HEK293 (cell line): Measurements from ENCODE around the gene D2HGDH.

Source experiments
- CTCF ChIA-PET: fragments of 350-600 bp; formaldehyde crosslinking; extraction: SDS; loops from one replicate; lab custom pipeline; 2021; ENCODE audit warnings: antibody characterized with exemption; lab: Yijun Ruan, JAX
- POLR2A ChIA-PET: fragments of 300-600 bp; formaldehyde crosslinking; extraction: SDS; loops from one replicate; lab custom pipeline; 2020; ENCODE audit warnings: antibody characterized with exemption, inconsistent platforms; lab: Yijun Ruan, JAX
- H3K27ac ChIP-seq: fragments of 200-500 bp; sonication (Bioruptor generic); 2 replicates; pipeline ENCODE4 v1.5.1; 2014; ENCODE audit warnings: low read depth, low read length, control low read depth, inconsistent platforms; ENCODE audit errors: extremely low read depth
- H3K36me3 ChIP-seq, 2 experiments: fragments of 200-500 bp in 1 of 2; sonication (Bioruptor generic) in 1 of 2; 1 replicate in 1 of 2; 2 replicates in 1 of 2; pipeline ENCODE4 v1.5.1; 2014 to 2017; ENCODE audit warnings: inconsistent platforms in 2 of 2, low read length in 2 of 2; ENCODE audit not compliant: control insufficient read depth in 2 of 2, insufficient read depth in 1 of 2
- H3K4me1 ChIP-seq: fragments of 200-500 bp; sonication (Bioruptor generic); 2 replicates; pipeline ENCODE4 v1.5.1; 2014; ENCODE audit warnings: mild to moderate bottlenecking, low read length, inconsistent platforms; ENCODE audit not compliant: control insufficient read depth, insufficient read depth
- H3K4me3 ChIP-seq: 2 replicates; pipeline ENCODE4 v1.5.1; 2011; ENCODE audit warnings: low read depth, mild to moderate bottlenecking, control low read depth, low read length, moderate library complexity
- H3K9me3 ChIP-seq: fragments of 200-500 bp; sonication (Bioruptor generic); 2 replicates; pipeline ENCODE4 v1.5.1; 2014; ENCODE audit warnings: low read depth, low read length, inconsistent platforms; ENCODE audit not compliant: control insufficient read depth, insufficient read depth
- FEZF1 ChIP-seq: fragments of 450-650 bp; formaldehyde crosslinking; IDR thresholded peaks from 2 replicates; pipeline ENCODE4 v1.5.1; 2016; ENCODE audit warnings: missing biosample characterization, missing genetic modification characterization
- HOXC10 ChIP-seq: sonication (generic); formaldehyde crosslinking; IDR thresholded peaks from 2 replicates; pipeline ENCODE4 v1.8.1; 2023; ENCODE audit warnings: mild to moderate bottlenecking, missing genetic modification reagents
- KLF10 ChIP-seq: fragments of 450-650 bp; IDR thresholded peaks from 2 replicates; pipeline ENCODE4 v1.5.1; 2018; ENCODE audit warnings: missing biosample characterization, mild to moderate bottlenecking, missing genetic modification characterization
- KLF8 ChIP-seq: fragments of 450-650 bp; formaldehyde crosslinking; IDR thresholded peaks from 2 replicates; pipeline ENCODE4 v1.5.1; 2016; ENCODE audit warnings: missing biosample characterization, missing genetic modification characterization
- SCRT2 ChIP-seq: fragments of 450-650 bp; formaldehyde crosslinking; IDR thresholded peaks from 2 replicates; pipeline ENCODE4 v1.5.1; 2016; ENCODE audit warnings: missing biosample characterization, missing genetic modification characterization
- SP3 ChIP-seq: fragments of 450-650 bp; formaldehyde crosslinking; IDR thresholded peaks from 2 replicates; pipeline ENCODE4 v1.5.1; 2016; ENCODE audit warnings: missing biosample characterization, missing genetic modification characterization
- ZBTB7A ChIP-seq: fragments of 450-650 bp; formaldehyde crosslinking; IDR thresholded peaks from 2 replicates; pipeline ENCODE4 v1.5.1; 2016; ENCODE audit warnings: low read depth, missing biosample characterization, missing genetic modification characterization
- ZBTB8A ChIP-seq: fragments of 450-650 bp; formaldehyde crosslinking; IDR thresholded peaks from 2 replicates; pipeline ENCODE4 v1.5.1; 2016; ENCODE audit warnings: missing biosample characterization, missing genetic modification characterization
- ZNF16 ChIP-seq: fragments of 450-650 bp; formaldehyde crosslinking; IDR thresholded peaks from 2 replicates; pipeline ENCODE4 v1.5.1; 2016; ENCODE audit warnings: low read depth, missing biosample characterization, missing genetic modification characterization
- ZNF23 ChIP-seq: fragments of 450-650 bp; formaldehyde crosslinking; IDR thresholded peaks from 2 replicates; pipeline ENCODE4 v1.5.1; 2016; ENCODE audit warnings: missing biosample characterization, missing genetic modification characterization, borderline replicate concordance
- ZNF248 ChIP-seq: fragments of 450-650 bp; formaldehyde crosslinking; IDR thresholded peaks from 2 replicates; pipeline ENCODE4 v1.5.1; 2017; ENCODE audit warnings: missing biosample characterization, missing genetic modification characterization
- ZNF302 ChIP-seq: fragments of 450-650 bp; formaldehyde crosslinking; IDR thresholded peaks from 2 replicates; pipeline ENCODE4 v1.5.1; 2016; ENCODE audit warnings: missing biosample characterization, missing genetic modification characterization, low read depth
- ZNF335 ChIP-seq: fragments of 450-650 bp; formaldehyde crosslinking; conservative IDR thresholded peaks from 2 replicates; pipeline ENCODE4 v1.5.1; 2016; ENCODE audit warnings: missing biosample characterization, missing genetic modification characterization
- ZNF404 ChIP-seq: fragments of 450-650 bp; formaldehyde crosslinking; IDR thresholded peaks from 2 replicates; pipeline ENCODE4 v1.5.1; 2017; ENCODE audit warnings: missing biosample characterization, missing genetic modification characterization
- ZNF585B ChIP-seq: fragments of 450-650 bp; formaldehyde crosslinking; IDR thresholded peaks from 2 replicates; pipeline ENCODE4 v1.5.1; 2016; ENCODE audit warnings: missing biosample characterization, missing genetic modification characterization
- ZNF596 ChIP-seq: fragments of 450-650 bp; IDR thresholded peaks from 2 replicates; pipeline ENCODE4 v1.5.0; 2018; ENCODE audit warnings: missing biosample characterization, mild to moderate bottlenecking, missing genetic modification characterization, moderate library complexity
- ZNF621 ChIP-seq: fragments of 450-650 bp; formaldehyde crosslinking; IDR thresholded peaks from 2 replicates; pipeline ENCODE4 v1.5.1; 2017; ENCODE audit warnings: missing biosample characterization, missing genetic modification characterization
- ZSCAN23 ChIP-seq: fragments of 450-650 bp; formaldehyde crosslinking; IDR thresholded peaks from 2 replicates; pipeline ENCODE4 v1.5.1; 2016; ENCODE audit warnings: missing biosample characterization, missing genetic modification characterization
- ZSCAN30 ChIP-seq: fragments of 450-650 bp; IDR thresholded peaks from 2 replicates; pipeline ENCODE4 v1.5.1; 2018; ENCODE audit warnings: missing biosample characterization, mild to moderate bottlenecking, missing genetic modification characterization, moderate library complexity
- TF ChIP-seq, protein P1 (sequence below): fragments of 450-650 bp; formaldehyde crosslinking; IDR thresholded peaks from 2 replicates; pipeline ENCODE4 v1.5.0; 2017; ENCODE audit warnings: missing biosample characterization, missing genetic modification characterization, borderline replicate concordance
- TF ChIP-seq, protein P2 (sequence below): sonication (generic); formaldehyde crosslinking; IDR thresholded peaks from 2 replicates; pipeline ENCODE4 v1.8.1; 2022; ENCODE audit warnings: mild to moderate bottlenecking, moderate library complexity, missing genetic modification reagents
- TF ChIP-seq, protein P3 (sequence below): fragments of 450-650 bp; formaldehyde crosslinking; IDR thresholded peaks from 2 replicates; pipeline ENCODE4 v1.5.1; 2016; ENCODE audit warnings: missing biosample characterization, missing genetic modification characterization
- TF ChIP-seq, protein P4 (sequence below): fragments of 450-650 bp; formaldehyde crosslinking; IDR thresholded peaks from 2 replicates; pipeline ENCODE4 v1.5.1; 2016; ENCODE audit warnings: missing biosample characterization, missing genetic modification characterization
- TF ChIP-seq, protein P5 (sequence below): fragments of 450-650 bp; formaldehyde crosslinking; IDR thresholded peaks from 2 replicates; pipeline ENCODE4 v1.5.1; 2016; ENCODE audit warnings: missing biosample characterization, missing genetic modification characterization
- TF ChIP-seq, protein P6 (sequence below): fragments of 450-650 bp; formaldehyde crosslinking; IDR thresholded peaks from 2 replicates; pipeline ENCODE4 v1.5.1; 2017; ENCODE audit warnings: missing biosample characterization, missing genetic modification characterization
- TF ChIP-seq, protein P7 (sequence below): fragments of 450-650 bp; formaldehyde crosslinking; IDR thresholded peaks from 2 replicates; pipeline ENCODE4 v1.5.1; 2016; ENCODE audit warnings: missing biosample characterization, missing genetic modification characterization

The D2HGDH gene

DNA sequence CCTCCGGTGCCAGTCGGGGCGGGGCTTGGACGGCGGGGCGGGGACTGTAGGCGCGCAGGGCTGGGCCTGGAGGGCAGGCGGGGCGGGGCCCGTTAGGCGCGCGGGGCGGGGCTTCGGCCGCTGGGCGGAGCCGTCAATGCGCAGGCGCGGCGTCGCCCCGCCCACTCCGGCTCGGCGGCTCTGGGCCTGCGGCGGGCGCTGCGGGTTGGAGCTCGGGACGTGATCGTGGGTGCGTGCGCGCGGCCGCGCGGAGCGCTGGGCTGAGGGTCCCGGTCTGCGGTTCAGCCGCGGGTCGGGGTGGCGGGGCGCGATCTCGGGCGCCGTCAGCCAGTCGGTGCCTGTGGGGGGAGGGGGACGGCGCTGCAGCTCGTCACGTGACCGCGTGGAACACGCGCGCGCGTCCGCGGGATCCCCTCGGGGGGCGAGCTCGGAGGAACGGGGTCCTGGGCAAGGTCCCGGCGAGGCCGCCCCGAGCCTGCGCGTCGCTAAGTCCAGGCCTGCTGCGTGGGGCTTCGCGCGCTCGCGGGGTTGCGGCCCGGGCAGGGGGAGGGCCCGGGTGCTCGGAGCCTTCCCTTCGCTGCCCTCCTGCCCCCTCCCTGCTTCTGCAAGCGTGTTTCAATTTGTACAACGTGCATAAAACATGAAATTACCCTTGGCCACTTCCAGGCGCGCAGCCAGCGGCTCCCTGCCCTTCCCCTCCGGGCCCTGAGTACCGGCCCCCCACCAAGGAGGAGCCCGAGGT lies at the start of gene D2HGDH:
TSS of gene D2HGDH (plus strand) at position 164 of the 742 bp plus-strand sequence. CDS start 595 bp downstream, outside the sequence.
- no peaks in the 10 kb centered on the region for H3K9me3 ChIP-seq
- H3K36me3 ChIP-seq: peaks cover 0 to 5% of the 10 kb centered on the region in 2 experiments; a peak in 2 of 3 replicates
- POLR2A ChIA-PET: interaction anchor here (1.0 to 1.8 kb wide), 5 partner anchors 9 to 48 kb away, joined by 3 to 15 read pairs (median 5); partner anchors contain the start of genes DTYMK and ING5
- H3K27ac ChIP-seq: peak within 1 kb of the TSS; percentile 83; the same call in 1 of the 2 replicates
- H3K4me1 ChIP-seq: no peaks in the 10 kb centered on the region
- CTCF ChIA-PET: interaction anchor here (0.6 to 0.9 kb wide), 5 partner anchors 16 to 126 kb away, joined by 3 to 4 read pairs (median 3); no protein-coding TSS in a partner anchor
- H3K4me3 ChIP-seq: peak within 1 kb of the TSS; percentile 78
- TF ChIP-seq, protein P1, sequence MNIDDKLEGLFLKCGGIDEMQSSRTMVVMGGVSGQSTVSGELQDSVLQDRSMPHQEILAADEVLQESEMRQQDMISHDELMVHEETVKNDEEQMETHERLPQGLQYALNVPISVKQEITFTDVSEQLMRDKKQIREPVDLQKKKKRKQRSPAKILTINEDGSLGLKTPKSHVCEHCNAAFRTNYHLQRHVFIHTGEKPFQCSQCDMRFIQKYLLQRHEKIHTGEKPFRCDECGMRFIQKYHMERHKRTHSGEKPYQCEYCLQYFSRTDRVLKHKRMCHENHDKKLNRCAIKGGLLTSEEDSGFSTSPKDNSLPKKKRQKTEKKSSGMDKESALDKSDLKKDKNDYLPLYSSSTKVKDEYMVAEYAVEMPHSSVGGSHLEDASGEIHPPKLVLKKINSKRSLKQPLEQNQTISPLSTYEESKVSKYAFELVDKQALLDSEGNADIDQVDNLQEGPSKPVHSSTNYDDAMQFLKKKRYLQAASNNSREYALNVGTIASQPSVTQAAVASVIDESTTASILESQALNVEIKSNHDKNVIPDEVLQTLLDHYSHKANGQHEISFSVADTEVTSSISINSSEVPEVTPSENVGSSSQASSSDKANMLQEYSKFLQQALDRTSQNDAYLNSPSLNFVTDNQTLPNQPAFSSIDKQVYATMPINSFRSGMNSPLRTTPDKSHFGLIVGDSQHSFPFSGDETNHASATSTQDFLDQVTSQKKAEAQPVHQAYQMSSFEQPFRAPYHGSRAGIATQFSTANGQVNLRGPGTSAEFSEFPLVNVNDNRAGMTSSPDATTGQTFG (tag by site-specific recombination): no peak
- peak; percentile 77 for TF ChIP-seq ZNF335
- no peak for TF ChIP-seq SCRT2 (tag by site-specific recombination)
- no peak for TF ChIP-seq ZBTB8A
- no peak for TF ChIP-seq ZNF302 (tag by site-specific recombination)
- TF ChIP-seq, protein P2, sequence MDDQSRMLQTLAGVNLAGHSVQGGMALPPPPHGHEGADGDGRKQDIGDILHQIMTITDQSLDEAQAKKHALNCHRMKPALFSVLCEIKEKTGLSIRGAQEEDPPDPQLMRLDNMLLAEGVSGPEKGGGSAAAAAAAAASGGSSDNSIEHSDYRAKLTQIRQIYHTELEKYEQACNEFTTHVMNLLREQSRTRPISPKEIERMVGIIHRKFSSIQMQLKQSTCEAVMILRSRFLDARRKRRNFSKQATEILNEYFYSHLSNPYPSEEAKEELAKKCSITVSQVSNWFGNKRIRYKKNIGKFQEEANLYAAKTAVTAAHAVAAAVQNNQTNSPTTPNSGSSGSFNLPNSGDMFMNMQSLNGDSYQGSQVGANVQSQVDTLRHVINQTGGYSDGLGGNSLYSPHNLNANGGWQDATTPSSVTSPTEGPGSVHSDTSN: peak; percentile 63
- TF ChIP-seq ZNF16: no peak
- TF ChIP-seq, protein P3, sequence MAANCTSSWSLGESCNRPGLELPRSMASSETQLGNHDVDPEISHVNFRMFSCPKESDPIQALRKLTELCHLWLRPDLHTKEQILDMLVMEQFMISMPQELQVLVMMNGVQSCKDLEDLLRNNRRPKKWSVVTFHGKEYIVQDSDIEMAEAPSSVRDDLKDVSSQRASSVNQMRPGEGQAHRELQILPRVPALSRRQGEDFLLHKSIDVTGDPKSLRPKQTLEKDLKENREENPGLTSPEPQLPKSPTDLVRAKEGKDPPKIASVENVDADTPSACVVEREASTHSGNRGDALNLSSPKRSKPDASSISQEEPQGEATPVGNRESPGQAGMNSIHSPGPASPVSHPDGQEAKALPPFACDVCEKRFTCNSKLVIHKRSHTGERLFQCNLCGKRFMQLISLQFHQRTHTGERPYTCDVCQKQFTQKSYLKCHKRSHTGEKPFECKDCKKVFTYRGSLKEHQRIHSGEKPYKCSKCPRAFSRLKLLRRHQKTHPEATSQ (tag by site-specific recombination): 0 out of 2 replicates have a peak, but pooled peaks have one; percentile 42
- TF ChIP-seq, protein P4, sequence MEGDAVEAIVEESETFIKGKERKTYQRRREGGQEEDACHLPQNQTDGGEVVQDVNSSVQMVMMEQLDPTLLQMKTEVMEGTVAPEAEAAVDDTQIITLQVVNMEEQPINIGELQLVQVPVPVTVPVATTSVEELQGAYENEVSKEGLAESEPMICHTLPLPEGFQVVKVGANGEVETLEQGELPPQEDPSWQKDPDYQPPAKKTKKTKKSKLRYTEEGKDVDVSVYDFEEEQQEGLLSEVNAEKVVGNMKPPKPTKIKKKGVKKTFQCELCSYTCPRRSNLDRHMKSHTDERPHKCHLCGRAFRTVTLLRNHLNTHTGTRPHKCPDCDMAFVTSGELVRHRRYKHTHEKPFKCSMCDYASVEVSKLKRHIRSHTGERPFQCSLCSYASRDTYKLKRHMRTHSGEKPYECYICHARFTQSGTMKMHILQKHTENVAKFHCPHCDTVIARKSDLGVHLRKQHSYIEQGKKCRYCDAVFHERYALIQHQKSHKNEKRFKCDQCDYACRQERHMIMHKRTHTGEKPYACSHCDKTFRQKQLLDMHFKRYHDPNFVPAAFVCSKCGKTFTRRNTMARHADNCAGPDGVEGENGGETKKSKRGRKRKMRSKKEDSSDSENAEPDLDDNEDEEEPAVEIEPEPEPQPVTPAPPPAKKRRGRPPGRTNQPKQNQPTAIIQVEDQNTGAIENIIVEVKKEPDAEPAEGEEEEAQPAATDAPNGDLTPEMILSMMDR: no peak
- TF ChIP-seq, protein P5, sequence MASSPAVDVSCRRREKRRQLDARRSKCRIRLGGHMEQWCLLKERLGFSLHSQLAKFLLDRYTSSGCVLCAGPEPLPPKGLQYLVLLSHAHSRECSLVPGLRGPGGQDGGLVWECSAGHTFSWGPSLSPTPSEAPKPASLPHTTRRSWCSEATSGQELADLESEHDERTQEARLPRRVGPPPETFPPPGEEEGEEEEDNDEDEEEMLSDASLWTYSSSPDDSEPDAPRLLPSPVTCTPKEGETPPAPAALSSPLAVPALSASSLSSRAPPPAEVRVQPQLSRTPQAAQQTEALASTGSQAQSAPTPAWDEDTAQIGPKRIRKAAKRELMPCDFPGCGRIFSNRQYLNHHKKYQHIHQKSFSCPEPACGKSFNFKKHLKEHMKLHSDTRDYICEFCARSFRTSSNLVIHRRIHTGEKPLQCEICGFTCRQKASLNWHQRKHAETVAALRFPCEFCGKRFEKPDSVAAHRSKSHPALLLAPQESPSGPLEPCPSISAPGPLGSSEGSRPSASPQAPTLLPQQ (tag by site-specific recombination): no peak; the same call in 1 of the 2 replicates
- no peak for TF ChIP-seq ZNF621 (tag by site-specific recombination)
- peak; percentile 31; the same call in 1 of the 2 replicates for TF ChIP-seq KLF8 (tag by site-specific recombination)
- TF ChIP-seq, protein P6, sequence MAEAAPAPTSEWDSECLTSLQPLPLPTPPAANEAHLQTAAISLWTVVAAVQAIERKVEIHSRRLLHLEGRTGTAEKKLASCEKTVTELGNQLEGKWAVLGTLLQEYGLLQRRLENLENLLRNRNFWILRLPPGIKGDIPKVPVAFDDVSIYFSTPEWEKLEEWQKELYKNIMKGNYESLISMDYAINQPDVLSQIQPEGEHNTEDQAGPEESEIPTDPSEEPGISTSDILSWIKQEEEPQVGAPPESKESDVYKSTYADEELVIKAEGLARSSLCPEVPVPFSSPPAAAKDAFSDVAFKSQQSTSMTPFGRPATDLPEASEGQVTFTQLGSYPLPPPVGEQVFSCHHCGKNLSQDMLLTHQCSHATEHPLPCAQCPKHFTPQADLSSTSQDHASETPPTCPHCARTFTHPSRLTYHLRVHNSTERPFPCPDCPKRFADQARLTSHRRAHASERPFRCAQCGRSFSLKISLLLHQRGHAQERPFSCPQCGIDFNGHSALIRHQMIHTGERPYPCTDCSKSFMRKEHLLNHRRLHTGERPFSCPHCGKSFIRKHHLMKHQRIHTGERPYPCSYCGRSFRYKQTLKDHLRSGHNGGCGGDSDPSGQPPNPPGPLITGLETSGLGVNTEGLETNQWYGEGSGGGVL (tag by site-specific recombination): peak; percentile 23; the same call in 1 of the 2 replicates
- TF ChIP-seq ZNF596 (tag by site-specific recombination): peak; percentile 13; the same call in 1 of the 2 replicates
- no peak for TF ChIP-seq ZNF404 (tag by site-specific recombination)
- peak; percentile 79 for TF ChIP-seq FEZF1 (tag by site-specific recombination)
- TF ChIP-seq ZNF248 (tag by site-specific recombination): no peak
- TF ChIP-seq ZNF23: no peak
- TF ChIP-seq SP3 (tag by site-specific recombination): 0 out of 2 replicates have a peak, but pooled peaks have one; percentile 7
- TF ChIP-seq ZSCAN30 (tag by site-specific recombination): peak; percentile 62
- TF ChIP-seq, protein P7, sequence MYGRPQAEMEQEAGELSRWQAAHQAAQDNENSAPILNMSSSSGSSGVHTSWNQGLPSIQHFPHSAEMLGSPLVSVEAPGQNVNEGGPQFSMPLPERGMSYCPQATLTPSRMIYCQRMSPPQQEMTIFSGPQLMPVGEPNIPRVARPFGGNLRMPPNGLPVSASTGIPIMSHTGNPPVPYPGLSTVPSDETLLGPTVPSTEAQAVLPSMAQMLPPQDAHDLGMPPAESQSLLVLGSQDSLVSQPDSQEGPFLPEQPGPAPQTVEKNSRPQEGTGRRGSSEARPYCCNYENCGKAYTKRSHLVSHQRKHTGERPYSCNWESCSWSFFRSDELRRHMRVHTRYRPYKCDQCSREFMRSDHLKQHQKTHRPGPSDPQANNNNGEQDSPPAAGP: no peak
- TF ChIP-seq ZBTB7A (tag by site-specific recombination): peak; percentile 43; the same call in 1 of the 2 replicates
- no peak for TF ChIP-seq ZNF585B (tag by site-specific recombination)
- TF ChIP-seq ZSCAN23 (tag by site-specific recombination): no peak
- TF ChIP-seq HOXC10 (CRISPR knock-in tag): no peak
- peak; percentile 52 for TF ChIP-seq KLF10 (tag by site-specific recombination)
